CD4-positive, alpha-beta T cell treated with Interleukin-21 for 1 hour (primary cell): ENCODE measurements around the gene HSPA14.
A peak's percentile ranks its signal among the peaks of the same experiment; 100 is the strongest.
"Not testable (repeated sequence)": the region's sequence is repeated elsewhere in the genome, so short reads cannot be mapped to it uniquely, and the experiment has no call there.

Experiments used
- DNase-seq: peaks from one replicate; pipeline ENCODE4 v3.0.0-alpha.2; 2020

Gene HSPA14, protein sequence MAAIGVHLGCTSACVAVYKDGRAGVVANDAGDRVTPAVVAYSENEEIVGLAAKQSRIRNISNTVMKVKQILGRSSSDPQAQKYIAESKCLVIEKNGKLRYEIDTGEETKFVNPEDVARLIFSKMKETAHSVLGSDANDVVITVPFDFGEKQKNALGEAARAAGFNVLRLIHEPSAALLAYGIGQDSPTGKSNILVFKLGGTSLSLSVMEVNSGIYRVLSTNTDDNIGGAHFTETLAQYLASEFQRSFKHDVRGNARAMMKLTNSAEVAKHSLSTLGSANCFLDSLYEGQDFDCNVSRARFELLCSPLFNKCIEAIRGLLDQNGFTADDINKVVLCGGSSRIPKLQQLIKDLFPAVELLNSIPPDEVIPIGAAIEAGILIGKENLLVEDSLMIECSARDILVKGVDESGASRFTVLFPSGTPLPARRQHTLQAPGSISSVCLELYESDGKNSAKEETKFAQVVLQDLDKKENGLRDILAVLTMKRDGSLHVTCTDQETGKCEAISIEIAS

DNA sequence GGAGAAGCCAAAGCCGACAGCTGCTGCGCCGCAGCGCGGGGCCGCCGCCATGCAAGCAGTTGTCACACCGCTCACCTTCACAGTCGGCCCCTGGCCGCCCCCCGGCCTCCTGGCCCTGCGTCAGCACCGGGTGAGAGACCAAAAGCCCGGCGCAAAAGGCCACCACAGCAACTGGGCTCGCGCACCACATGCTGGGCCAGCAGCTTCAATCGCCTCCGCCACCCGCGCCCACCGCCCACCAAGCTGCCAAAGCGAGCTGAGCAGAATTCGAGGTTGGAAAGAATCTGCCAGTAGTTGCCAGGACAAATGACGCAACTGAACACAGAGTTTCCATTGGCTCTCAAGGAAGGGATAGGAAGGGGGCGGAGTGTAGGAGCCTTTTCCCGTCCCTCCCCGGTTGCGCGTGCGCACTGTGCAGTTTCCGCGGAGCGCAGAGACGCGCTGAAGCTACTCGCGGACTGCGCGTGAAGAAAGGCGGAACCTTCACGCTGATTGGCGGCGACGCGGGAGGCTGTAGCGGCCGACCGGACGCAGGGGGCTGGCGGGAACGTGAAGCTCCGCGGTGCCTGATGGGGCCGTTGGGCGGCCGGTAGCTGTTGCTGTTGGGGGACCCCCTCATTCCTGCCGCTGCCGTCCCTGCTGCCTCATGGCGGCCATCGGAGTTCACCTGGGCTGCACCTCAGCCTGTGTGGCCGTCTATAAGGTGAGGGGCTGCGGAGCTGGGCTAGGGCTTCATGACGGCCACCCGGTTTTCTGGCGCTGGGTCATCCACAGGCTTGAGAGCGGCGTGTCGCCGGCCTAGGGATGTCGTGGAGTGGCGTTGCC is at the start of gene HSPA14, which contains the start of the genes CDNF and MSANTD7:
TSS of gene HSPA14 (plus strand) at position 550 of the 825 bp plus-strand sequence. CDS start at position 647, 97 bp downstream.
TSS of gene CDNF (minus strand) at position 281 of the 825 bp plus-strand sequence. CDS start at position 190, 91 bp downstream.
TSS of gene MSANTD7 (plus strand) at position 550 of the 825 bp plus-strand sequence. CDS start 3,979 bp downstream, outside the sequence.
- peak; percentile 99 for DNase-seq

DNA sequence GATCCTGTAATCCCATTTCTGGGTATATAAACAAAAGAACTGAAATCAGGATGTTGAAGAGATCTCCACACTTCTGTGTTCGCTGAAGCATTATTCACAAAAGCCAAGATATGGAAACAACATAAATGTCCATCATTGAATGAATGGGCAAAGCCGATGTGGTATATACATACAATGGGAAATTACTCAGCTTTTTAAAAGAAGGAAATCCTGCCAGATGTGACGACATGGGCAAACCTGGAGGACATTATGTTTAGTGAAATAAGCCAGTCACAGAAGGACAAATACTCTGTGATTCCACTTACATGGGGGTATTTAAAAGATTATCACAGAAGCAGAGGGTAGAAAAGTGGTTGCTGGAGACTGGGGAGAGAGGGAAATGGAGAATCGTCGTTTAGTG is 39.5 kb upstream of the HSPA14 start:
- DNase-seq = no peak

DNA sequence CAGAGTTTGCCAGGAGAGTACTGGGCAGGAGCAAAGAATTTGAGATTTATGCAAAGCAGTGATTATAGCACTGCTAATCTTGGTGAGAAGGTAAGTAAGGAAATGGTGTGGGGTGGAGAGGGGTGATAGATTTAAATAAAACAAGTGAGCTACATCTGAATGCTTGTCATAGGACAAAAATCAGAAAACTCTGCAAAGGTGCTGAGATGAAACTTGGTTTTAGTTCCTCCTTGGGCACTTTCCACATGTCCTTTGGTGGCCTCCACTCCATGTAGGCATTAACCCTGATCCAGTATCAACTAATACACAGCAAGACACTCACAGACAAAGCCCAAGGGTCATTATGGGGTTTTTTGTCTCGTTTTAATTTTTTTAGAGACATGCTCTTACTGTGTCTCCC is 37.7 kb upstream of the HSPA14 start:
- no peak for DNase-seq

DNA sequence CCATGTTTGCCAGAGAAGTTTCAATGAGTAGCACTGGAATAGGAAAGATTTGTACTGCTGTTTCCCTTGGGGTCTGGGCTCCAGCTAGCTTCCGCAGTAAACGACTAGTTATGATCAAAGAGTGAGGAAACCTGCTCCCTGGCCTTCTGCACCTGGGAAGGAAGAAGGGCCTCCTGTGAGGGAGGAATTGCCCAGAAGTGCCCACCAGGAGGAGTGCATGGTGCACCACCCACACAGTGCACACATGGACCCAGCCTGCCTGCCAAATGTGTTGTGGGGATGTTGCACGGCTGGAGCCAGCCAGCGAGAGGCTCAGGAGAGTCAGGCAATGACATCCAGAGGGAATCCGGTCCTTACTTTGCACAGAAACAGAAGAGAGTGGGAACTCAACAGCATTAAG is 36.4 kb upstream of the HSPA14 start:
- DNase-seq = no peak

DNA sequence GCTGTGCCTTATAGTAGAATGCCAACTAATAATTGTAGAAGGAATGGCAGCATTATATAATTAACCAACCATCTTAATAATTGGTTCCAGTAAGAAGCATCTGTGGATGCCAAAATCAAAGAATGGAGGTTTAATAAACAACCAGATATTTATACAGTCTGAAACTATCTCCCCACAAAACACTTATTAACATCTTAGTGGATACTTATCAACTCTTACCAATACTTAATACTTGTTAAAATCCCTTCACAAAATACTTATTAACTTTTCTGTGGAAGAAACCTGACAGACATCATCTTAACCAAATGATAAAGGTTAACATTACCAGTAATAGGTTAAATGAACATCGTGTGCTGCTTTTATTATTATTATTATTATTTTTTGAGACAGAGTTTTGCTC is 34.3 kb upstream of the HSPA14 start:
- no peak for DNase-seq

DNA sequence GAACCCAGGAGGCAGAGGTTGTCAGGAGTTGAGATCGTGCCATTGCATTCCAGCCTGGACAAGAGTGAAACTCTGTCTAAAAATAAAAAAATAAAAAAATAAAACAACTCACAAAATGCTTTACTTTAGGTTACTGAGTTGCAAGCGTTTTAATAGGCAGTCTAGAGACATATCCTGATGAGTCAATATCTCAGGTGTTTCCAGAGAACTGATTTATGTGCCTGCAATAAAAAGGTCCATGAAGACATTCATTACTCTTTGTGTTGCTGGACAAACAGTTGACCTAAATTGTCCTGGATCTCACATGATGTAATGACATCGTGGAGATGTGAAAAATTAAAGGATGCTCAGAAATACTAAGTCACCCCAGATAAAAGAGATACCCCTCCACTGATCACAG is 31.8 kb upstream of the HSPA14 start:
- DNase-seq = no peak

DNA sequence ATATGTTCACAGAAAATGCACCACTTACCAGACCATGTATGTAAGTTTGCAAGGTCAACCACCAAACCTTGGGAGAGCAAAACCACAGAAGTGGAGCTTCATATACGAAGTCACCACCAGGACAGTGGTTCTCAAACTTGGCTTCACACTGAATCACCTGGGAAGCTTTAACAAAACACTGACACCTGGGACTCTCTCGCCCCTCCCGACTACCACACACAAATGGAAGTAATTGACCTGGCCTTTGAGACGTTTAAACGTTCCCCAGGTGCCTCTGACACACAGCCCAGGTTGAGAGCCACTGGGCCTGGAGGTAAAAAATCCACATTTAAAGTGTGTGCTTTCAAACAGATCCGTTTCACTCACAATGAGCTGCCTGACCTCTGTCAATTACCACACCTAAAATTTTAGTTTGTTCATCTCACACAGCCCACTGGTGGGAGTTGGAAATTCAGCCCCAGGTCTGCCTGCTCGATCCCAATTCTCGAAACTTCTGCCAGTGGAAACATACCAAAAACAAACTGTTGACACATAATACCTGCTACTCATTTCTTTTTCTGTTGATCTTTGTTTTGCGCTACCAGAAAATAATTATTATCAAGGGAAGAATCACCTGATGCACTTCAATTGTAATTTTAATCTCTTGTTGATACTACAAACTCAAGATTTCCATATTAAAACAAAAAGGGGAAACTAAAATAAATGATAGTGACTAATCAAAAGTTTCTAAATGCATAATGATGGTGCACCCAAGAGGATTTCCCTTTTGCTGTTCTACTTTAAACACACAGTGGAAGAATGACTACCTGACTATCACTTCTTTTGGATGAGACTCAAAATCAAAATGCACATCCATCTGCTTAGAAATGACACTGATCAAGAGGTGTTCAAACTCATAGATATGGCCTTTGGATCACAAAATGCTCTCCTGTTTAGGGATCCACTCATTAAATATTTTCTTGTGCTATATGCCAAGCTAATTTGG is 26.8 kb upstream of the HSPA14 start:
- DNase-seq = no peak

DNA sequence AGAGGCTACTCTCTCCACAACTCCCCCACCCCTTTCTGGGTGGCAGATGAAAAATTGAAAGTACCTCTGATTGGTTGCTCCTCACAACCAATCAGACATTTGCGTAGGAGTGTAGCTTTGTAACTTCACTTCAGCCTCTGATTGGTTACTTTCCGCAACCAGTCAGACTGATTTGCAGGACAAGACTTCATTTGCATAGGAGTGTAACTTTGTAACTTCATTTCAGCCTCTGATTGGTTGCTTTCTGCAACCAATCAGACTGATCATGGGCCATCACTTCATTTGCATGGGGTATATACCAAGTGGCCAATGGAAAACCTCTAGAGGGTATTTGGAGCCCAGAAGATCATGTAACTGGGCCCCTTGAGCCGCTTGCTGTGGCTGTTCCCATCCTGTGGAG is 25.8 kb upstream of the HSPA14 start:
- DNase-seq = peak; percentile 1

DNA sequence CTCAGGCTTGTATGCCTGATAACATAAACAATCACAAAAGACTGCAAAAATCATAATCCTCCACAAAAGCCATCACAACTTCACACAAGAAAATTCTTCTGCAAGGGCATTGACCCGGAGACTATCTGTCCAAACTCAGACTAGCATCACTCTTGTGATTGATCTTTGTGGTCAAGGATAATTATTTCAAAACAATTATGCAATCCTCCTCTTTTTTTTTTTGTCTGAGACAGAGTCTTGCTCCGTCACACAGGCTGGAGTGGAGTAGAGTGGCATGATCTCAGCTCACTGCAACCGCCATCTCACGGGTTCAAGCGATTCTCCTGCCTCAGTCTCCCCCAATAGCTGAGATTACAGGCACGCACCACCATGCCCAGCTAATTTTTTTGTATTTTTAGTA is 22.4 kb upstream of the HSPA14 start:
- DNase-seq = no peak

DNA sequence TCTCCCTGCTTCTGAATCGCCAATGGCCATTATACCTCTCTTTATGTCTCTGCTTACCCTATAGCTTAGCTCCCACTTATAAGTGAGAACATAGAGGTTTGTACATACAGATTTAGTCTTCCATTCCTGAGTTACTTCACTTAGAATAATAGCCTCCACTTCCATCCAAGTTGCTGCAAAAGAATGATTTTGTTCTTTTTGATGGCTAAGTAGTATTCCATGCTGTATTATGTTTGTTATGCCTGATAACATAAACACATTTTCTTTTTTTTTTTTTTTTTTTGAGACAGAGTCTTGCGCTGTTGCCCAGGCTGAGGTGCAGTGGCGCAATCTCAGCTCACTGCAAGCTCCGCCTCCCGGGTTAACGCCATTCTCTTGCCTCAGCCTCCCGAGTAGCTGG is 21.4 kb upstream of the HSPA14 start:
- not testable (repeated sequence) for DNase-seq

DNA sequence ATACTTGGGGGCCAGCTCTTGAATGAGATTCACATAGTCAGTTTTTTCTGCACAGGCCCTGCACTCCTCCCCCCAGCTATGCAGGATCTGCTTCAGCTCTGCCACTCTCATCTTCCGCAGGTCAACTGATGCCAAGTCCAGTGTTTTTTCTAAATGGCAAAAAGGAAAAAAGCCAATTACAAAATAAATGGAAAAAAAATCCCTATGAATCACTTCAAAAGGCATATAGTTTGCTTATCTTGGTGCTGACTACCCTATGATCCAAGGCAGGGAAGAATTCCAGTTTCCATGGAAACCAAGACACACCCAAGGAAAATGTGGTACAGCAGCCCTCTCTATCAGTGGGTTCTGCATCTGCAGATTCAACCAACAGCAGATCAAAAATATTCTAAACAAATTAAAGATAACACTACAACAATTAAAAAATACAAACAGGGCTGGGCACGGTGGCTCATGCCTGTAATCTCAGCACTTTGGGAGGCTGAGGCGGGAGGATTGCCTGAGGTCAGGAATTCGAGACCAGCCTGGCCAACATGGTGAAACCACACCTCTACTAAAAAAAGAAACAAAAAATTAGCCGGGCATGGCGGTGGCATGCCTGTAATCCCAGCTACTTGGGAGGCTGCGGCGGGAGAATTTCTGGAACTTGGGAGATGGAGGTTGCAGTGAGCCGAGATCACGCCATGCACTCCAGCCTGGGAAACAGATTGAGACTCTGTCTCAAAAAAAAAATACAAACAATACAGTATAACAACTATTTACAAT is 17.9 kb upstream of the HSPA14 start:
- no peak for DNase-seq

DNA sequence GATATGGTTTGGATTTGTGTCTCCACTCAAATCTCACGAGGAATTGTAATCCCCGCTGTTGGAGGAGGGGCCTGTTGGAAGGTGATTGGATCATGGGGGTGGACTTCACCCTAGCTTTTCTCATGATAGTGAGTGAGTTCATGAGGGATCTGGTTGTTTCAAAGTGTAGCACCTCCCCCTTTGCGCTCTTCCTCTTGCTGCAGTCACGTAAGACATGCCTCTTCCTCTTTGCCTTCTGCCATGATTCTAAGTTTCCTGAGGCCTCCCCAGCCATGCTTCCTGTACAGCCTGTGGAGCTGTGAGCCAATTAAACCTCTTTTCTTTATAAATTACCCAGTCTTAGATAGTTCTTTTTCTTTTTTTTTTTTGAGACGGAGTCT is 17.3 kb upstream of the HSPA14 start:
- DNase-seq = no peak

DNA sequence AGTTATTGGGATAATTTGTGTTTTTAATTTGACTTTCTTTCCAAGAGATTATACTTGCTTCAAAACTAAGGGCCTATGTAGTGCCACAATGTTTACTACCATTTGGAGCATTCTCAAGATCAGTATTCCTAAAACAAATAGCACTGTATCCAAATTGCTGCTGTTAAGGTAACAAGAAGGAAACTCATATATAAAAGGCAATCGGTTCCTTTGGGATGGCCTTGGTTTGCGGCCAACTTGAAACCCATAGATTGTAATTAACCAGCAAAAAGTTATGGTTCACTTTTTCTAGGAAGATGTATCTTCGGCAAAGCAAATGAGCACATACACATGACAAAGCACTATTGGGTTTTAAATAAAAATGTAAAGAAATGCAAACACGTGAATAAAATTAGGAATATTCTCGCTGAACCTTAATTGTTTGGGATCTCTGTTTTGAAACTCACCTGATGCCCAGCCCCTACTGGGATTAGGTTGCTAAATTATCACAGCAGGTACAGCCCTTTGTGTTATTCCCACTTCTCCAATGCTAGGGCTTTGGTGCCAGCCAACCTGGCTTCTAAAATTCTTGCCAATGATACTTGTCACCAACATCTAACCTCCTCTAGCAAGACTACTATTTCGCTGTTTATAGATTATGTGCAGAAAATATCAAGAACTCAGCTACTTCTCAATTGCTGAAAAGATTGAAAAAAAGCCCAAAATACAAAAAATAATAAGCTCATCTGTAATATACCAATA is 16.3 kb upstream of the HSPA14 start:
- no peak for DNase-seq

DNA sequence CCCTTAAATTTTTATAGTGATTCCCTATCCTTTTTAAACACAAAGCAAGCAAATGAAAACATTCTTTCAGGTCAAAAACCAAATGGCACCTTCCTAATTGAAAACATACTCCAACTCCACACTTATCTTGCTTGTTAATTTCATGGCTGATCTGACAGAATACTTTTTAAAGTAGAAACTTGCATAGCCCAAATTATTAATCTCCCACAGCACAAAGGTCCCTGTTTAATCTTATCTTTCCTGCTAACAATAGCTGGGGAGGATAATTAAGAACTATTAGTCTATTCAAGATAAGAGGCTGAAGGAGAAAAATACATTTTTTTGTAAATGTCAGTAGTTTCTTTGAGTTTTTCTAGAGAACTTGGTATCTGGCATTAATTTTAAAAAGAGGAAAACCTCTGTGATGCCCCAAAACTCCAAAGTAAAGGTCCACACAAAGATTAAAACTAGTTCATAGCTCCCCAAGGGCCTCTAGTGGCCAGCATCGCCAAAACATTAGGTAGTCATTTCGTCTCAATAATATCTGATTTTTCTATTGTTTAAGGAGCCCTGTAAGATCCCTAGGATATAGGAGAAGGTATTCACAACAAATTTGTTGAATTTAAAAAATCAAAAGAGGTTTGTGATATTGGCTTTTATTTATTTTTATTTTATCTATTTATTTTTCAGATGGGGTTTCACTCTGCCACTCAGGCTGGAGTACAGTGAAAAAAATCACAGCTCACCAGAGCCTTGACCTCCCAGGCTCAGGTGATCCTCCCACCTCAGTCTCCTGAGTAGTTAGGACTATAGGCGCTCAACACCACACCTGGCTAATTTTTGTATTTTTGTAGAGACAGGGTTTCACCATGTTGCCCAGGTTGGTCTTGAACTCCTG is 15.0 kb upstream of the HSPA14 start:
- peak; percentile 63 for DNase-seq

DNA sequence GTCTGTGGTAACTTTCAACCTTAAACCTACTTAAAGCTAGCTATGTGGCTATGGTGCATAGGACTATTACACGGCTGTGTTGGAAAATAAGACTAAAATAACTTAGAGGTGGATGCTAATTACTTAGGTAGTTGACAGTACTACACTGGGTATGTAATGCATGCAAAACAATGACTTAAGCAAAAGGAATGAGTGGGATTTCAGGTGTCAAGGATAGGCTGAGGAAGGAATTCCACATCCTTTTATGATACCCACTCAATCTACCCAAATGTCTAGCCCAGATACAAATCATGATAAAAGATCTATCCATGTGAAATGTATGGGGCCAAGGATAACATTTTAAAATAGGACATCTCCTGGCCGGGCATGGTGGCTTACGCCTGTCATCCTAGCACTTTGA is 14.1 kb upstream of the HSPA14 start:
- no peak for DNase-seq

DNA sequence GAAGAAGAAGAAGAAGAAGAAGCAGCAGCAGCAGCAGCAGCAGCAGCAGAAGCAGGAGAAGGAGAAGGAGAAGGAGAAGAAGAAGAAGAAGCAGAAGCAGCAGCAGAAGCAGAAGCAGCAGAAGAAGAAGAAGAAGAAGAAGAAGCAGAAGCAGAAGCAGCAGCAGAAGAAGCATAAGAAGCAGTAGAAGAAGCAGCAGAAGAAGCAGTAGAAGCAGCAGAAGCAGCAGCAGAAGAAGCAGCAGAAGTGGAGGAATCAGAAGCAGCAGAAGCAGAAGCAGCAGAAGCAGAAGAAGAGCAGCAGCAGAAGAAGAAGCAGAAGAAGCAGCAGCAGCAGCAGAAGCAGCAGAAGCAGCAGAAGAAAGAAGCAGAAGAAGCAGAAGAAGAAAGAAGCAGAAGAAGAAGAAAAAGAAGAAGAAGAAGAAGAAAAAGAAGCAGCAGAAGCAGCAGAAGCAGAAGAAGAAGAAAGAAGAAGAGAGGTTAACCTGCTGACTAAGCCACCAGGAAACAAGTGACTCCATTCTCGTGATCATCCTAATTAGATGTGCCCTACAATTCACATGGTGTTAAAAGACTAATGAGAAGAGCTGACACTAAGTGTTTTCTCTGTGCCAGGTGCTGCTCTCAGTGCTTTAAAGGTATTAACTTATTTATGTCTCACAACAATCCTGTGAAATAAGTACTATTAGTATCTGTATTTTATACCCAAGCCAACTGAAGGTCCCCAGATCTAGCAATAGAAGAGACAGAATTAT is 11.9 kb upstream of the HSPA14 start:
- no peak for DNase-seq

DNA sequence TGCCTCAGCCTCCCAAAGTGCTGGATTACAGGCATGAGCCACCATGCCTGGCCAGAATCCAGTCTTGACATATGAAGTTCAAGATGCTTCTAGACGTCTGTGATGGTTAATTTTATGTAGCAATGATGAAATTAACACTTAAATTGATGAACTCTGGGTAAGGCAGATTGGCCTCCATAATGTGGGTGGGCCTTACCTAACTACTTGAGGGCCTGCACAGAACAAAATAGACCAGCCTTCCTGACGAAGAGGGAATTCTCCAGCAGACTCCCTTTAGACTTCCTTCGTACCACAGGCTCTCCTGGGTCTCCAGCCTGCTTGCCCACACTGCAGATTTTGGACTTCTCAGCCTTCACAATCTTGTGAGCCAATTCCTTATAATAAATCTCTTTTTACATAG is 5.0 kb upstream of the HSPA14 start:
- DNase-seq = no peak

DNA sequence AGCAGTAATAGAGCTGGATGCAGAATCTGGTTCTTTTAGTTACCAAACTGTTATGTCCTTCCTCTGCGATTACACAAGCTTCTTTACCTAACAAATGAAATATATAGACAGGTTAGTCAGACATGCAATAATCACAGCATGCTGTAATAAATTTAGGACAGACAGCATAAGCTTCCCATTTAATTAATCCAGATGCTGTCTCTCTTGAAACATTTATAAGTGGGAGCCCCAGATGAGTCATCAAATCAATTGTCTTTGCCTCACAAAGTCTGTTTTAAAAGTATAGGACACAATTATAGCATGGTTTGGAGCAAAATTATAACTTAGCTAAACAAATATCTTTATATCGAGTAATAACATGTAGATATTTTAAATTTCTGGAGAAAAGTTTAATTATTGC is 1.9 kb upstream of the HSPA14 start:
- no peak for DNase-seq
